HepG2 (cell line): Measurements from ENCODE around the gene SSH3.
A peak's percentile ranks its signal among the peaks of the same experiment; 100 is the strongest.

Source experiments
- ISL2 ChIP-seq: sonication (generic); formaldehyde crosslinking; IDR thresholded peaks from 2 replicates; pipeline ENCODE4 v1.5.0; 2020; ENCODE audit warnings: missing genetic modification reagents
- POLR2A ChIP-seq, 2 experiments: IDR thresholded peaks; 2 replicates each; pipeline ENCODE4 v1.6.1; 2011; ENCODE audit warnings: low read depth in 2 of 2, low read length in 2 of 2, mild to moderate bottlenecking in 1 of 2, moderate library complexity in 1 of 2; ENCODE audit not compliant: insufficient read depth in 1 of 2
- POLR2AphosphoS5 ChIP-seq: IDR thresholded peaks from 2 replicates; pipeline ENCODE4 v1.6.1; 2012; ENCODE audit warnings: low read depth, low read length
- STAT6 ChIP-seq: sonication (generic); formaldehyde crosslinking; IDR thresholded peaks from 2 replicates; pipeline ENCODE4 v1.4.0; 2020; ENCODE audit warnings: missing genetic modification reagents, mild to moderate bottlenecking, borderline replicate concordance
- TCF7 ChIP-seq: sonication (generic); IDR thresholded peaks from 2 replicates; pipeline ENCODE4 v1.6.1; 2016; ENCODE audit warnings: antibody characterized with exemption, low read depth
- ZNF230 ChIP-seq: sonication (generic); formaldehyde crosslinking; IDR thresholded peaks from 2 replicates; pipeline ENCODE4 v1.4.0; 2020; ENCODE audit warnings: mild to moderate bottlenecking, missing genetic modification reagents
- TF ChIP-seq, protein P1 (sequence below): sonication (generic); formaldehyde crosslinking; IDR thresholded peaks from 2 replicates; pipeline ENCODE4 v1.5.0; 2020; ENCODE audit warnings: mild to moderate bottlenecking, missing genetic modification reagents, moderate library complexity

DNA sequence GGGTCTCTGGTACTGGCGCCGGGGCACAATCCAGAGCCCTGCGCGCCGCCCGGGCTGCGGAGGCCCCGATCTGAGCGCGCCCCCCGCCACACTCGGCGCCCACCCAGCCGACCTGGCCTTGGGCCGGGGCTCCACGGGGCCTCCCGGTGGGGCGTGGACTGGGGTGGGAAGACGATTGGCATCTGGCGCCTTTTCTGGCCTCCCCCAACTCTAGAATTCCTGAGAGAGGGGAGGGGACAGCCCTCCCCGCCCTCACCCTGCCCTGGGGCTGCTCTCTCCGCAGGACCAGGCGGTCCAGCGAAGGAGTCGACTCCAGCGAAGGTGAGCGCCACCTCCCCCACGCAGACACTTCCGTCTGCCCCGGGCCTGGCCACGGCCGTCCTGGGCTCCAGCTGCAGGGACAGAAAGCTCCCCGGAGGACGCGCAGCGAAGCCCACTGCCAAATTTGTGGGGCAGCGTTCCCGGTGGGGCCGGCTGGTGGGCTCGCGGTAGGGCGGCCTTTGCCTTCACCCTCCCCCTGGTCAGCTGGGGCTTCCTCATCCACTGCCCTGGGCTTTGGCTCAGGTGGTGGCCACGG lies 593 bp downstream of the SSH3 start:
- TF ChIP-seq POLR2AphosphoS5 (no peak), ISL2 (CRISPR knock-in tag) (no peak), STAT6 (CRISPR knock-in tag) (no peak), TCF7 (no peak), ZNF230 (CRISPR knock-in tag) (no peak), POLR2A (IDR thresholded peaks at IDR 0.05; ENCODE audit: insufficient read depth in 1 of 2, low read depth in 2 of 2, low read length in 2 of 2) (no peak)
- TF ChIP-seq, protein P1, sequence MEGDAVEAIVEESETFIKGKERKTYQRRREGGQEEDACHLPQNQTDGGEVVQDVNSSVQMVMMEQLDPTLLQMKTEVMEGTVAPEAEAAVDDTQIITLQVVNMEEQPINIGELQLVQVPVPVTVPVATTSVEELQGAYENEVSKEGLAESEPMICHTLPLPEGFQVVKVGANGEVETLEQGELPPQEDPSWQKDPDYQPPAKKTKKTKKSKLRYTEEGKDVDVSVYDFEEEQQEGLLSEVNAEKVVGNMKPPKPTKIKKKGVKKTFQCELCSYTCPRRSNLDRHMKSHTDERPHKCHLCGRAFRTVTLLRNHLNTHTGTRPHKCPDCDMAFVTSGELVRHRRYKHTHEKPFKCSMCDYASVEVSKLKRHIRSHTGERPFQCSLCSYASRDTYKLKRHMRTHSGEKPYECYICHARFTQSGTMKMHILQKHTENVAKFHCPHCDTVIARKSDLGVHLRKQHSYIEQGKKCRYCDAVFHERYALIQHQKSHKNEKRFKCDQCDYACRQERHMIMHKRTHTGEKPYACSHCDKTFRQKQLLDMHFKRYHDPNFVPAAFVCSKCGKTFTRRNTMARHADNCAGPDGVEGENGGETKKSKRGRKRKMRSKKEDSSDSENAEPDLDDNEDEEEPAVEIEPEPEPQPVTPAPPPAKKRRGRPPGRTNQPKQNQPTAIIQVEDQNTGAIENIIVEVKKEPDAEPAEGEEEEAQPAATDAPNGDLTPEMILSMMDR (CRISPR knock-in tag), result 0 out of 2 replicates have a peak, but pooled peaks have one; percentile 16
